ENCODE measurements around the gene PXYLP1.

DNA sequence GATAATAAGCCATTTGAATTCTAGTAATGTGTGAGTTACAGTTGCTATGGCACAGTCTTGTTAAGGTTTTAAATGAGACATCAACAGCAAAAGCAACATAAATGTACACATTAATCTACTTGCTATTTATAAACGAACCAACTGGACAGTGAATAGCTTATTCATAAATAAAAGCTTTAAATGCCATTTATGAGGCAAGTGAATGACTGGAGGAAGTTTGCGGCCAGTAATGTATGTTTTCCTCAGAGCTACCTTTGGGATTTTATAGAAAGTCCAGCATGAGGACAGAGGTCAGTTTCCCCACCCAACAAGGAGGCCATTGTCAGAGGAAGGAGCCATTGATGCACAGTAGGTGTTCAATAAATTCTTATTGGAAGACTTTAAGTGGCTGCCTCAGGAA is 48.0 kb upstream of the PXYLP1 start:
- TF ChIP-seq, protein P1, sequence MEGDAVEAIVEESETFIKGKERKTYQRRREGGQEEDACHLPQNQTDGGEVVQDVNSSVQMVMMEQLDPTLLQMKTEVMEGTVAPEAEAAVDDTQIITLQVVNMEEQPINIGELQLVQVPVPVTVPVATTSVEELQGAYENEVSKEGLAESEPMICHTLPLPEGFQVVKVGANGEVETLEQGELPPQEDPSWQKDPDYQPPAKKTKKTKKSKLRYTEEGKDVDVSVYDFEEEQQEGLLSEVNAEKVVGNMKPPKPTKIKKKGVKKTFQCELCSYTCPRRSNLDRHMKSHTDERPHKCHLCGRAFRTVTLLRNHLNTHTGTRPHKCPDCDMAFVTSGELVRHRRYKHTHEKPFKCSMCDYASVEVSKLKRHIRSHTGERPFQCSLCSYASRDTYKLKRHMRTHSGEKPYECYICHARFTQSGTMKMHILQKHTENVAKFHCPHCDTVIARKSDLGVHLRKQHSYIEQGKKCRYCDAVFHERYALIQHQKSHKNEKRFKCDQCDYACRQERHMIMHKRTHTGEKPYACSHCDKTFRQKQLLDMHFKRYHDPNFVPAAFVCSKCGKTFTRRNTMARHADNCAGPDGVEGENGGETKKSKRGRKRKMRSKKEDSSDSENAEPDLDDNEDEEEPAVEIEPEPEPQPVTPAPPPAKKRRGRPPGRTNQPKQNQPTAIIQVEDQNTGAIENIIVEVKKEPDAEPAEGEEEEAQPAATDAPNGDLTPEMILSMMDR (IDR thresholded peaks at IDR 0.05) = no peak
- no peak for TF ChIP-seq POLR2A (IDR thresholded peaks at IDR 0.05)

Data from uterus (tissue), 2 donors.